Keratinocyte (primary cell): ENCODE results near the gene PGAP6. TPM values are rescaled to one million over a fixed set of nuclear protein-coding genes. Genes with fewer than 3 reads are reported as not detected.

Experiments
- DNase-seq: peaks from one replicate; pipeline ENCODE4 v3.0.0-alpha.2; 2011; ENCODE audit warnings: low read depth, missing footprints, low spot score
- FAIRE-seq: peaks from 2 replicates; lab custom pipeline; 2011; peaks lifted over from hg19 to GRCh38; lab: Jason Lieb, UNC
- H2AFZ ChIP-seq: 2 replicates; pipeline ENCODE4 v1.6.0; 2012; ENCODE audit warnings: low read length, control low read depth, inconsistent platforms; ENCODE audit not compliant: control insufficient read depth
- H3K27ac ChIP-seq: 2 replicates; pipeline ENCODE4 v1.5.1; 2011; ENCODE audit warnings: low read length; ENCODE audit not compliant: control insufficient read depth, insufficient read depth
- H3K27me3 ChIP-seq: 3 replicates; pipeline ENCODE4 v1.6.0; 2011; ENCODE audit warnings: low read length; ENCODE audit not compliant: control insufficient read depth, insufficient read depth; ENCODE audit errors: extremely low read depth
- H3K36me3 ChIP-seq, 2 experiments: 2 replicates in 1 of 2; 3 replicates in 1 of 2; pipeline ENCODE4 v1.5.1; 2011; ENCODE audit warnings: low read length in 2 of 2, mild to moderate bottlenecking in 1 of 2; ENCODE audit not compliant: control insufficient read depth in 2 of 2, insufficient read depth in 2 of 2; ENCODE audit errors: extremely low read depth in 1 of 2
- H3K4me1 ChIP-seq: 3 replicates; pipeline ENCODE4 v1.5.1; 2011; ENCODE audit warnings: low read length; ENCODE audit not compliant: control insufficient read depth, insufficient read depth; ENCODE audit errors: extremely low read depth
- H3K4me2 ChIP-seq: 3 replicates; pipeline ENCODE4 v1.6.0; 2011; ENCODE audit warnings: low read depth, low read length; ENCODE audit not compliant: control insufficient read depth, insufficient read depth; ENCODE audit errors: extremely low read depth
- H3K4me3 ChIP-seq, 3 experiments: fragments of 200-600 bp in 1 of 3; sonication (generic) in 1 of 3; 2 replicates in 2 of 3; 3 replicates in 1 of 3; pipeline ENCODE4 v1.5.1; 2011 to 2016; ENCODE audit warnings: low read length in 3 of 3, mild to moderate bottlenecking in 3 of 3, control low read depth in 2 of 3, inconsistent platforms in 1 of 3, low read depth in 1 of 3, mixed read lengths in 1 of 3, mixed run types in 1 of 3, moderate library complexity in 1 of 3; ENCODE audit not compliant: control insufficient read depth in 2 of 3, insufficient read depth in 2 of 3; ENCODE audit errors: extremely low read depth in 1 of 3
- H3K79me2 ChIP-seq: 2 replicates; pipeline ENCODE4 v1.6.0; 2012; ENCODE audit warnings: low read length; ENCODE audit not compliant: control insufficient read depth, insufficient read depth
- H3K9ac ChIP-seq: 3 replicates; pipeline ENCODE4 v1.6.0; 2011; ENCODE audit warnings: low read length; ENCODE audit not compliant: control insufficient read depth, insufficient read depth; ENCODE audit errors: extremely low read depth
- H3K9me1 ChIP-seq: 3 replicates; pipeline ENCODE4 v1.6.0; 2011; ENCODE audit warnings: low read length; ENCODE audit not compliant: control insufficient read depth, insufficient read depth; ENCODE audit errors: extremely low read depth
- H3K9me3 ChIP-seq: 2 replicates; pipeline ENCODE4 v1.5.1; 2012; ENCODE audit warnings: low read depth, low read length; ENCODE audit not compliant: control insufficient read depth
- H4K20me1 ChIP-seq: 3 replicates; pipeline ENCODE4 v1.6.0; 2011; ENCODE audit warnings: low read length; ENCODE audit not compliant: control insufficient read depth, insufficient read depth; ENCODE audit errors: extremely low read depth
- EZH2 ChIP-seq: IDR thresholded peaks from one replicate; pipeline ENCODE4 v1.6.1; 2012; ENCODE audit warnings: inconsistent platforms, mild to moderate bottlenecking, low read length, moderate library complexity
- dilution Hi-C: fragments of 300-500 bp; cut with MboI; formaldehyde crosslinking; loops from one replicate; pipeline ENCODE4 v1.7.0; 2020; ENCODE audit warnings: low sequenced_read_pairs; ENCODE audit not compliant: extremely low pct_ligation_motif_present
- polyA plus RNA-seq, 5 experiments: library from polyadenylated mRNA; depleted of rRNA in 3 of 5; stranded (reverse) in 3 of 5; stranded (forward) in 1 of 5; unstranded in 1 of 5; fragments of >200 nt; gene quantifications; 1 replicate in 1 of 5; 2 replicates in 3 of 5; 3 replicates in 1 of 5; pipeline versions ENCODE4 v1.2.1 to v1.2.3, GENCODE V29; 2011 to 2012; ENCODE audit warnings: missing spikeins in 2 of 5, low read depth in 1 of 5, low replicate concordance in 1 of 5
- TF ChIP-seq, protein P1 (sequence below), 3 experiments: IDR thresholded peaks in 1 of 3; conservative IDR thresholded peaks in 1 of 3; optimal IDR thresholded peaks in 1 of 3; 2 replicates in 2 of 3; 3 replicates in 1 of 3; pipeline versions ENCODE3 to v1.5.1; 2011; ENCODE audit warnings: low read length in 3 of 3, mild to moderate bottlenecking in 3 of 3, moderate library complexity in 2 of 3, control low read depth in 1 of 3, inconsistent platforms in 1 of 3; ENCODE audit not compliant: insufficient read depth in 2 of 3; ENCODE audit errors: extremely low read depth in 1 of 3

The PGAP6 gene
- polyA plus RNA-seq, 1 donor (not counting 4 experiments of a cell fraction or from before 2014, with no cell fraction given) = 25.5 TPM

DNA sequence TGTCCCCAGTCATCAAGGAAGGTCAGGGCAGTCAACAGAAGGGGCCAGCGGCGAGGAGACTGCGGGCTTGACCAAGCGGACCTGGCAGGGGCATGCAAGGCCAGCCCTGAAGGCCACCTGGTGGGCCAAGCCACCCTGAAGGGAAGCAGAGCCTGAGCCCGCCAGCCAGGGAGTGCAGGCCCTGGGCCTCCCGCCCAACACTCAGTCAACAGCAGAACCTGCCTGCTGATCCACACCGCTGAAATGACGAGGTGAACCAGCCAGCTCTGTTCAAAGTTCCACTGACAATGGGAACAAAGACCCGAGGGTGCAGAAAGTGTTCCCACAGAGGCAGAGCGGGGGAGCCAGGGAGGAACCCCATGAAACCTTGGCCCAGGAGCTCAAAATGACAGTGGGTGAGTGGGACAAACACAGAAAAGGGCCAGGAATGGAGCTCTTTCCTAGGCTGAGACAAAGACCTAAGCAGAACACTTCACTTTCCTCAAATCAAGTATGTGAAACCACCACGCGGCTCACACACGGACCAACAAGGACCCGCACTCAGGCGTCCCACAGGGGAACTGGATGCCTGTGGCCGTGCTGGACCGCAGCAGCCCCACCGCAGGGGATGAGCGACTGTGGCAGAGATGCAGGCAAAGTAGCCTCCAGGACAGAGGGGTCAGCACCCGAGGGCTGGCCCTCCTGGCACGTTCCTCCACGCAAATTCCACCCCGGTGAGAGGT lies 41.2 kb downstream of the PGAP6 start:
- peaks cover 89% of the 10 kb centered on the region for H3K79me2 ChIP-seq
- no peak overlapping the region for H3K27ac ChIP-seq
- H3K27me3 ChIP-seq = no peaks in the 10 kb centered on the region
- H3K4me3 ChIP-seq = no peak overlapping the region
- dilution Hi-C loops = no loop called here
- TF ChIP-seq, protein P1, sequence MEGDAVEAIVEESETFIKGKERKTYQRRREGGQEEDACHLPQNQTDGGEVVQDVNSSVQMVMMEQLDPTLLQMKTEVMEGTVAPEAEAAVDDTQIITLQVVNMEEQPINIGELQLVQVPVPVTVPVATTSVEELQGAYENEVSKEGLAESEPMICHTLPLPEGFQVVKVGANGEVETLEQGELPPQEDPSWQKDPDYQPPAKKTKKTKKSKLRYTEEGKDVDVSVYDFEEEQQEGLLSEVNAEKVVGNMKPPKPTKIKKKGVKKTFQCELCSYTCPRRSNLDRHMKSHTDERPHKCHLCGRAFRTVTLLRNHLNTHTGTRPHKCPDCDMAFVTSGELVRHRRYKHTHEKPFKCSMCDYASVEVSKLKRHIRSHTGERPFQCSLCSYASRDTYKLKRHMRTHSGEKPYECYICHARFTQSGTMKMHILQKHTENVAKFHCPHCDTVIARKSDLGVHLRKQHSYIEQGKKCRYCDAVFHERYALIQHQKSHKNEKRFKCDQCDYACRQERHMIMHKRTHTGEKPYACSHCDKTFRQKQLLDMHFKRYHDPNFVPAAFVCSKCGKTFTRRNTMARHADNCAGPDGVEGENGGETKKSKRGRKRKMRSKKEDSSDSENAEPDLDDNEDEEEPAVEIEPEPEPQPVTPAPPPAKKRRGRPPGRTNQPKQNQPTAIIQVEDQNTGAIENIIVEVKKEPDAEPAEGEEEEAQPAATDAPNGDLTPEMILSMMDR (optimal IDR thresholded peaks at IDR 0.05 in 1 of 3, IDR thresholded peaks at IDR 0.05 in 1 of 3, conservative IDR thresholded peaks at IDR 0.05 in 1 of 3; ENCODE audit: extremely low read depth in 1 of 3, insufficient read depth in 2 of 3, low read length in 3 of 3) = no peak
- TF ChIP-seq EZH2 = no peak
- H2AFZ ChIP-seq = no peak overlapping the region
- FAIRE-seq (no peak), DNase-seq (no peak)
- no peak overlapping the region for H3K9ac ChIP-seq
- H3K4me1 ChIP-seq = peaks cover 3% of the 10 kb centered on the region
- no peak overlapping the region for H3K4me2 ChIP-seq
- H3K9me1 ChIP-seq = peaks cover 7% of the 10 kb centered on the region
- no peaks in the 10 kb centered on the region for H3K9me3 ChIP-seq
- peaks cover 21% of the 10 kb centered on the region for H4K20me1 ChIP-seq
- peaks cover 6% of the 10 kb centered on the region in 2 experiments for H3K36me3 ChIP-seq

- Histone ChIP-seq H3K4me2 (no peak overlapping the region), H3K4me1 (no peaks in the 10 kb centered on the region), H3K79me2 (peaks cover 89% of the 10 kb centered on the region), H3K36me3 (peaks cover 0 to 3% of the 10 kb centered on the region in 2 experiments), H3K9ac (no peak overlapping the region), H4K20me1 (peaks cover 27% of the 10 kb centered on the region), H3K9me3 (no peaks in the 10 kb centered on the region), H3K27me3 (no peaks in the 10 kb centered on the region), H2AFZ (no peak overlapping the region), H3K27ac (no peak overlapping the region), H3K9me1 (peaks cover 5% of the 10 kb centered on the region), H3K4me3 (no peak overlapping the region)
- dilution Hi-C loops = no loop called here
- DNase-seq = no peak
- FAIRE-seq = no peak
- TF ChIP-seq, protein P1 (optimal IDR thresholded peaks at IDR 0.05 in 1 of 3, IDR thresholded peaks at IDR 0.05 in 1 of 3, conservative IDR thresholded peaks at IDR 0.05 in 1 of 3; ENCODE audit: extremely low read depth in 1 of 3, insufficient read depth in 2 of 3, low read length in 3 of 3) = no peak
Observed at GRCh38 chr16:339680-340079, 42.1 kb downstream of the PGAP6 start.
